ENCODE results near the gene NAT8L.

DNA sequence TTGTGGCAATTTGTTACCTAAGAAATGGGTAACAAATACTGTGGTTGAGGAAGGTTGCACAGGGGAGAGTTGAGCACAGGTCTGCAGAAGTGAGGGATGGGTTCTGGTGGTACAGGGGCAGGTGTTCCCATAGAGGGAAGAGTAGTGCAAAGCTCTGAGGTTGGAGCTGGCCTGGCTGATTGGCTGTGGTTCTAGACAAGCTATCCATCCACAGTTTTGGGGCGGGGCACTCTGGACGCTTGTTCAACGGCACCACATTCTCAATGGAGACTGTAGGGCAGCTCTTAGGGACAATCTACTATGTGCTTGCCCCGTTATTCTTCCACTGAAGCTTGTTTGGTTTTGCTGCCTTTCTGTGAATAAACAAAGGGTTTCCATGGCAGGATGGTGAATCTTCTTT, 35.4 kb downstream of the NAT8L start:
- no peak for TF ChIP-seq CTCF (IDR thresholded peaks at IDR 0.05)
- TF ChIP-seq EZH2 (IDR thresholded peaks at IDR 0.05; ENCODE audit: borderline replicate concordance, insufficient read depth, low read depth, low read length, poor library complexity, severe bottlenecking) = no peak
